HEK293 (cell line): Measurements from ENCODE around the gene HEG1.
A peak's percentile ranks its signal among the peaks of the same experiment; 100 is the strongest.

ENCODE experiments used
- BCL11A ChIP-seq: fragments of 450-650 bp; formaldehyde crosslinking; IDR thresholded peaks from 2 replicates; pipeline ENCODE4 v1.5.1; 2016; ENCODE audit warnings: low read depth, missing biosample characterization, missing genetic modification characterization
- EGR2 ChIP-seq: fragments of 450-650 bp; formaldehyde crosslinking; IDR thresholded peaks from 2 replicates; pipeline ENCODE4 v1.5.1; 2016; ENCODE audit warnings: low read depth, missing biosample characterization, missing genetic modification characterization
- GLIS2 ChIP-seq: fragments of 450-650 bp; formaldehyde crosslinking; IDR thresholded peaks from 2 replicates; pipeline ENCODE4 v1.5.1; 2016; ENCODE audit warnings: missing biosample characterization, missing genetic modification characterization
- KLF1 ChIP-seq: fragments of 450-650 bp; formaldehyde crosslinking; IDR thresholded peaks from 2 replicates; pipeline ENCODE4 v1.5.1; 2016; ENCODE audit warnings: missing biosample characterization, missing genetic modification characterization
- KLF8 ChIP-seq: fragments of 450-650 bp; formaldehyde crosslinking; IDR thresholded peaks from 2 replicates; pipeline ENCODE4 v1.5.1; 2016; ENCODE audit warnings: missing biosample characterization, missing genetic modification characterization
- OSR2 ChIP-seq: fragments of 450-650 bp; formaldehyde crosslinking; IDR thresholded peaks from 2 replicates; pipeline ENCODE4 v1.5.1; 2016; ENCODE audit warnings: missing biosample characterization, missing genetic modification characterization
- OVOL3 ChIP-seq: fragments of 450-650 bp; formaldehyde crosslinking; IDR thresholded peaks from 2 replicates; pipeline ENCODE4 v1.5.1; 2016; ENCODE audit warnings: missing biosample characterization, missing genetic modification characterization
- SP3 ChIP-seq: fragments of 450-650 bp; formaldehyde crosslinking; IDR thresholded peaks from 2 replicates; pipeline ENCODE4 v1.5.1; 2016; ENCODE audit warnings: missing biosample characterization, missing genetic modification characterization
- YY1 ChIP-seq: fragments of 450-650 bp; formaldehyde crosslinking; IDR thresholded peaks from 2 replicates; pipeline ENCODE4 v1.5.1; 2018; ENCODE audit warnings: missing biosample characterization, missing genetic modification characterization
- ZBTB17 ChIP-seq: fragments of 450-650 bp; formaldehyde crosslinking; IDR thresholded peaks from 2 replicates; pipeline ENCODE4 v1.5.1; 2016; ENCODE audit warnings: missing biosample characterization, missing genetic modification characterization
- ZEB2 ChIP-seq: fragments of 450-650 bp; formaldehyde crosslinking; IDR thresholded peaks from 2 replicates; pipeline ENCODE4 v1.5.1; 2016; ENCODE audit warnings: missing biosample characterization, missing genetic modification characterization
- ZNF114 ChIP-seq: fragments of 450-650 bp; formaldehyde crosslinking; IDR thresholded peaks from 2 replicates; pipeline ENCODE4 v1.5.0; 2017; ENCODE audit warnings: missing biosample characterization, missing genetic modification characterization
- ZNF302 ChIP-seq: fragments of 450-650 bp; formaldehyde crosslinking; IDR thresholded peaks from 2 replicates; pipeline ENCODE4 v1.5.1; 2016; ENCODE audit warnings: missing biosample characterization, missing genetic modification characterization, low read depth
- ZNF335 ChIP-seq: fragments of 450-650 bp; formaldehyde crosslinking; conservative IDR thresholded peaks from 2 replicates; pipeline ENCODE4 v1.5.1; 2016; ENCODE audit warnings: missing biosample characterization, missing genetic modification characterization
- ZNF366 ChIP-seq: fragments of 450-650 bp; formaldehyde crosslinking; conservative IDR thresholded peaks from 2 replicates; pipeline ENCODE4 v1.5.1; 2016; ENCODE audit warnings: missing biosample characterization, missing genetic modification characterization
- ZNF473 ChIP-seq: fragments of 450-650 bp; formaldehyde crosslinking; IDR thresholded peaks from 2 replicates; pipeline ENCODE4 v1.5.1; 2017; ENCODE audit warnings: missing biosample characterization, missing genetic modification characterization
- ZNF514 ChIP-seq: fragments of 450-650 bp; formaldehyde crosslinking; IDR thresholded peaks from 2 replicates; pipeline ENCODE4 v1.5.1; 2016; ENCODE audit warnings: missing biosample characterization, missing genetic modification characterization
- ZNF600 ChIP-seq: fragments of 450-650 bp; formaldehyde crosslinking; IDR thresholded peaks from 2 replicates; pipeline ENCODE4 v1.5.1; 2016; ENCODE audit warnings: missing biosample characterization, missing genetic modification characterization
- ZNF623 ChIP-seq: fragments of 450-650 bp; formaldehyde crosslinking; IDR thresholded peaks from 2 replicates; pipeline ENCODE4 v1.5.1; 2016; ENCODE audit warnings: missing biosample characterization, missing genetic modification characterization
- ZNF768 ChIP-seq: fragments of 450-650 bp; formaldehyde crosslinking; IDR thresholded peaks from 2 replicates; pipeline ENCODE4 v1.5.1; 2018; ENCODE audit warnings: missing biosample characterization, mild to moderate bottlenecking, missing genetic modification characterization
- ZNF837 ChIP-seq: fragments of 450-650 bp; formaldehyde crosslinking; IDR thresholded peaks from 2 replicates; pipeline ENCODE4 v1.5.1; 2016; ENCODE audit warnings: missing biosample characterization, missing genetic modification characterization
- TF ChIP-seq, protein P1 (sequence below): fragments of 450-650 bp; formaldehyde crosslinking; IDR thresholded peaks from 2 replicates; pipeline ENCODE4 v1.5.1; 2017; ENCODE audit warnings: missing biosample characterization, missing genetic modification characterization
- TF ChIP-seq, protein P2 (sequence below): fragments of 450-650 bp; formaldehyde crosslinking; IDR thresholded peaks from 2 replicates; pipeline ENCODE4 v1.5.1; 2016; ENCODE audit warnings: missing biosample characterization, missing genetic modification characterization
- TF ChIP-seq, protein P3 (sequence below): fragments of 450-650 bp; formaldehyde crosslinking; IDR thresholded peaks from 2 replicates; pipeline ENCODE4 v1.5.1; 2016; ENCODE audit warnings: missing biosample characterization, missing genetic modification characterization
- TF ChIP-seq, protein P4 (sequence below): fragments of 450-650 bp; formaldehyde crosslinking; optimal IDR thresholded peaks from 2 replicates; pipeline ENCODE3; 2016; ENCODE audit warnings: missing biosample characterization, mild to moderate bottlenecking, missing genetic modification characterization
- TF ChIP-seq, protein P5 (sequence below): fragments of 450-650 bp; formaldehyde crosslinking; IDR thresholded peaks from 2 replicates; pipeline ENCODE4 v1.5.1; 2016; ENCODE audit warnings: missing biosample characterization, missing genetic modification characterization, borderline replicate concordance
- TF ChIP-seq, protein P6 (sequence below): fragments of 450-650 bp; formaldehyde crosslinking; IDR thresholded peaks from 2 replicates; pipeline ENCODE4 v1.5.1; 2016; ENCODE audit warnings: missing biosample characterization, missing genetic modification characterization
- TF ChIP-seq, protein P7 (sequence below): IDR thresholded peaks from 2 replicates; pipeline ENCODE4 v1.6.1; 2011; ENCODE audit warnings: mild to moderate bottlenecking, low read depth, low read length, borderline replicate concordance

Gene HEG1

DNA sequence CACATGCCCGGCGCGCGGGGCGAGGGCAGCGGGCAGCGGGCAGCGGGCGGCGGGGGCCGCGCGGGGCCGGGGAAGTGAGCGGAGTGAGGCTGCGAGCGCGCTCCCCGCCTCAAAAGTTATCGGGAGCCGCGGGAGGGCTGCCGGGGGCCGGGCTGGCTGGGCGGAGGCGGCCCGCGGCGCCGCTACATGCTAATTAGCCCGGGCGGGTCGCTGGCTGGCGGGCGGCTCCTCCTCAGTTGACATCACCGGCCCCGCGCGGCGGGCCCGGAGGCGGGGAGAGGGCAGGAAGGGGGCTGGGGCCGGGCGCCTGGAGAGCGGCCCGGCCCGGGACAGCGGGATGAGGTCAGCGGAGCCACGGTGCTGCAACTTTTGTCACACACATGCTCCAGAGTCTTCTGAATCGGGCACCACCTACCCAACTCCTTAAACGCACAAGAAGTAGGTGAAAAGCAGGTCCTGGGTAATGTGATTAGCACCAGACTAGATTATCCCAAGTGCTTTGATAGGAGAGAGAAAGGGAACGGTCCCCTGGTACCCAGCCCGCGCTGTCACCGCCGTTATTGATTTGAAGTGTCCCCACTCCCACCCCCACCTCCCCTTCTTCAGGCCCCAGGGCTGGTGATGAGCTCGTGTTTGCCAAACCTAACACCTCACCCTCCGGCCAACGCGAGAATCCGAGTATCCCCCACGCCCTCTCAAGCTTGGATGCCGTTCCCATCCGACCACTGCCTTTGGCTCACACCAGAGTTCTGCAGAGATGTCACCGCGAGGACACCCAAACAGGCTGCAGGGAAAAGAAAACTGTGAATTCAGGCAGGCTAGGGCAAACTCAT is at the start of gene HEG1 (continued):
- TF ChIP-seq, protein P1, sequence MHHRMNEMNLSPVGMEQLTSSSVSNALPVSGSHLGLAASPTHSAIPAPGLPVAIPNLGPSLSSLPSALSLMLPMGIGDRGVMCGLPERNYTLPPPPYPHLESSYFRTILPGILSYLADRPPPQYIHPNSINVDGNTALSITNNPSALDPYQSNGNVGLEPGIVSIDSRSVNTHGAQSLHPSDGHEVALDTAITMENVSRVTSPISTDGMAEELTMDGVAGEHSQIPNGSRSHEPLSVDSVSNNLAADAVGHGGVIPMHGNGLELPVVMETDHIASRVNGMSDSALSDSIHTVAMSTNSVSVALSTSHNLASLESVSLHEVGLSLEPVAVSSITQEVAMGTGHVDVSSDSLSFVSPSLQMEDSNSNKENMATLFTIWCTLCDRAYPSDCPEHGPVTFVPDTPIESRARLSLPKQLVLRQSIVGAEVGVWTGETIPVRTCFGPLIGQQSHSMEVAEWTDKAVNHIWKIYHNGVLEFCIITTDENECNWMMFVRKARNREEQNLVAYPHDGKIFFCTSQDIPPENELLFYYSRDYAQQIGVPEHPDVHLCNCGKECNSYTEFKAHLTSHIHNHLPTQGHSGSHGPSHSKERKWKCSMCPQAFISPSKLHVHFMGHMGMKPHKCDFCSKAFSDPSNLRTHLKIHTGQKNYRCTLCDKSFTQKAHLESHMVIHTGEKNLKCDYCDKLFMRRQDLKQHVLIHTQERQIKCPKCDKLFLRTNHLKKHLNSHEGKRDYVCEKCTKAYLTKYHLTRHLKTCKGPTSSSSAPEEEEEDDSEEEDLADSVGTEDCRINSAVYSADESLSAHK (tag by site-specific recombination), result no peak
- 0 out of 2 replicates have a peak, but pooled peaks have one; percentile 22 for TF ChIP-seq ZNF366
- TF ChIP-seq, protein P2, sequence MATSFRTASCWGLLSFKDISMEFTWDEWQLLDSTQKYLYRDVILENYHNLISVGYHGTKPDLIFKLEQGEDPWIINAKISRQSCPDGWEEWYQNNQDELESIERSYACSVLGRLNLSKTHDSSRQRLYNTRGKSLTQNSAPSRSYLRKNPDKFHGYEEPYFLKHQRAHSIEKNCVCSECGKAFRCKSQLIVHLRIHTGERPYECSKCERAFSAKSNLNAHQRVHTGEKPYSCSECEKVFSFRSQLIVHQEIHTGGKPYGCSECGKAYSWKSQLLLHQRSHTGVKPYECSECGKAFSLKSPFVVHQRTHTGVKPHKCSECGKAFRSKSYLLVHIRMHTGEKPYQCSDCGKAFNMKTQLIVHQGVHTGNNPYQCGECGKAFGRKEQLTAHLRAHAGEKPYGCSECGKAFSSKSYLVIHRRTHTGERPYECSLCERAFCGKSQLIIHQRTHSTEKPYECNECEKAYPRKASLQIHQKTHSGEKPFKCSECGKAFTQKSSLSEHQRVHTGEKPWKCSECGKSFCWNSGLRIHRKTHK (tag by site-specific recombination), result no peak
- TF ChIP-seq KLF1 (tag by site-specific recombination), result peak; percentile 23; the same call in 1 of the 2 replicates
- peak; percentile 43 for TF ChIP-seq SP3
- TF ChIP-seq OSR2, result no peak
- no peak for TF ChIP-seq ZNF114 (tag by site-specific recombination)
- TF ChIP-seq ZNF600 (tag by site-specific recombination), result no peak
- TF ChIP-seq, protein P3, sequence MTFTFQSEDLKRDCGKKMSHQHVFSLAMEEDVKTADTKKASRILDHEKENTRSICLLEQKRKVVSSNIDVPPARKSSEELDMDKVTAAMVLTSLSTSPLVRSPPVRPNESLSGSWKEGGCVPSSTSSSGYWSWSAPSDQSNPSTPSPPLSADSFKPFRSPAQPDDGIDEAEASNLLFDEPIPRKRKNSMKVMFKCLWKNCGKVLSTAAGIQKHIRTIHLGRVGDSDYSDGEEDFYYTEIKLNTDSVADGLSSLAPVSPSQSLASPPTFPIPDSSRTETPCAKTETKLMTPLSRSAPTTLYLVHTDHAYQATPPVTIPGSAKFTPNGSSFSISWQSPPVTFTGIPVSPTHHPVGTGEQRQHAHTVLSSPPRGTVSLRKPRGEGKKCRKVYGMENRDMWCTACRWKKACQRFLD, result no peak
- no peak for TF ChIP-seq ZNF473 (tag by site-specific recombination)
- TF ChIP-seq ZNF302, result no peak
- TF ChIP-seq GLIS2 (tag by site-specific recombination), result peak; percentile 46
- TF ChIP-seq, protein P4, sequence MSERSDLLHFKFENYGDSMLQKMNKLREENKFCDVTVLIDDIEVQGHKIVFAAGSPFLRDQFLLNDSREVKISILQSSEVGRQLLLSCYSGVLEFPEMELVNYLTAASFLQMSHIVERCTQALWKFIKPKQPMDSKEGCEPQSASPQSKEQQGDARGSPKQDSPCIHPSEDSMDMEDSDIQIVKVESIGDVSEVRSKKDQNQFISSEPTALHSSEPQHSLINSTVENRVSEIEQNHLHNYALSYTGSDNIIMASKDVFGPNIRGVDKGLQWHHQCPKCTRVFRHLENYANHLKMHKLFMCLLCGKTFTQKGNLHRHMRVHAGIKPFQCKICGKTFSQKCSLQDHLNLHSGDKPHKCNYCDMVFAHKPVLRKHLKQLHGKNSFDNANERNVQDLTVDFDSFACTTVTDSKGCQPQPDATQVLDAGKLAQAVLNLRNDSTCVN (tag by site-specific recombination), result peak; percentile 33
- TF ChIP-seq ZBTB17 (tag by site-specific recombination), result no peak
- TF ChIP-seq, protein P5, sequence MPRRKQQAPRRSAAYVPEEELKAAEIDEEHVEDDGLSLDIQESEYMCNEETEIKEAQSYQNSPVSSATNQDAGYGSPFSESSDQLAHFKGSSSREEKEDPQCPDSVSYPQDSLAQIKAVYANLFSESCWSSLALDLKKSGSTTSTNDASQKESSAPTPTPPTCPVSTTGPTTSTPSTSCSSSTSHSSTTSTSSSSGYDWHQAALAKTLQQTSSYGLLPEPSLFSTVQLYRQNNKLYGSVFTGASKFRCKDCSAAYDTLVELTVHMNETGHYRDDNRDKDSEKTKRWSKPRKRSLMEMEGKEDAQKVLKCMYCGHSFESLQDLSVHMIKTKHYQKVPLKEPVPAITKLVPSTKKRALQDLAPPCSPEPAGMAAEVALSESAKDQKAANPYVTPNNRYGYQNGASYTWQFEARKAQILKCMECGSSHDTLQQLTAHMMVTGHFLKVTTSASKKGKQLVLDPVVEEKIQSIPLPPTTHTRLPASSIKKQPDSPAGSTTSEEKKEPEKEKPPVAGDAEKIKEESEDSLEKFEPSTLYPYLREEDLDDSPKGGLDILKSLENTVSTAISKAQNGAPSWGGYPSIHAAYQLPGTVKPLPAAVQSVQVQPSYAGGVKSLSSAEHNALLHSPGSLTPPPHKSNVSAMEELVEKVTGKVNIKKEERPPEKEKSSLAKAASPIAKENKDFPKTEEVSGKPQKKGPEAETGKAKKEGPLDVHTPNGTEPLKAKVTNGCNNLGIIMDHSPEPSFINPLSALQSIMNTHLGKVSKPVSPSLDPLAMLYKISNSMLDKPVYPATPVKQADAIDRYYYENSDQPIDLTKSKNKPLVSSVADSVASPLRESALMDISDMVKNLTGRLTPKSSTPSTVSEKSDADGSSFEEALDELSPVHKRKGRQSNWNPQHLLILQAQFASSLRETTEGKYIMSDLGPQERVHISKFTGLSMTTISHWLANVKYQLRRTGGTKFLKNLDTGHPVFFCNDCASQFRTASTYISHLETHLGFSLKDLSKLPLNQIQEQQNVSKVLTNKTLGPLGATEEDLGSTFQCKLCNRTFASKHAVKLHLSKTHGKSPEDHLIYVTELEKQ (tag by site-specific recombination), result no peak
- no peak for TF ChIP-seq OVOL3 (tag by site-specific recombination)
- TF ChIP-seq ZNF623, result no peak
- TF ChIP-seq ZNF837 (tag by site-specific recombination), result no peak
- TF ChIP-seq BCL11A (tag by site-specific recombination), result no peak
- TF ChIP-seq EGR2 (tag by site-specific recombination), result peak; percentile 29
- TF ChIP-seq, protein P6, sequence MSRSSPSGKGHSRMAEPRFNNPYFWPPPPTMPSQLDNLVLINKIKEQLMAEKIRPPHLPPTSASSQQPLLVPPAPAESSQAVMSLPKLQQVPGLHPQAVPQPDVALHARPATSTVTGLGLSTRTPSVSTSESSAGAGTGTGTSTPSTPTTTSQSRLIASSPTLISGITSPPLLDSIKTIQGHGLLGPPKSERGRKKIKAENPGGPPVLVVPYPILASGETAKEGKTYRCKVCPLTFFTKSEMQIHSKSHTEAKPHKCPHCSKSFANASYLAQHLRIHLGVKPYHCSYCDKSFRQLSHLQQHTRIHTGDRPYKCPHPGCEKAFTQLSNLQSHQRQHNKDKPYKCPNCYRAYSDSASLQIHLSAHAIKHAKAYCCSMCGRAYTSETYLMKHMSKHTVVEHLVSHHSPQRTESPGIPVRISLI, result no peak
- 0 out of 2 replicates have a peak, but pooled peaks have one; percentile 28 for TF ChIP-seq ZEB2 (tag by site-specific recombination)
- TF ChIP-seq, protein P7, sequence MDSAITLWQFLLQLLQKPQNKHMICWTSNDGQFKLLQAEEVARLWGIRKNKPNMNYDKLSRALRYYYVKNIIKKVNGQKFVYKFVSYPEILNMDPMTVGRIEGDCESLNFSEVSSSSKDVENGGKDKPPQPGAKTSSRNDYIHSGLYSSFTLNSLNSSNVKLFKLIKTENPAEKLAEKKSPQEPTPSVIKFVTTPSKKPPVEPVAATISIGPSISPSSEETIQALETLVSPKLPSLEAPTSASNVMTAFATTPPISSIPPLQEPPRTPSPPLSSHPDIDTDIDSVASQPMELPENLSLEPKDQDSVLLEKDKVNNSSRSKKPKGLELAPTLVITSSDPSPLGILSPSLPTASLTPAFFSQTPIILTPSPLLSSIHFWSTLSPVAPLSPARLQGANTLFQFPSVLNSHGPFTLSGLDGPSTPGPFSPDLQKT, result no peak
- TF ChIP-seq YY1 (tag by site-specific recombination), result no peak
- 0 out of 2 replicates have a peak, but pooled peaks have one; percentile 12 for TF ChIP-seq KLF8 (tag by site-specific recombination)
- peak; percentile 43 for TF ChIP-seq ZNF335 (tag by site-specific recombination)
- no peak for TF ChIP-seq ZNF768 (tag by site-specific recombination)
- no peak for TF ChIP-seq ZNF514 (tag by site-specific recombination)
